ENCODE results near the gene QRICH1. TPM values are rescaled to one million over a fixed set of nuclear protein-coding genes. Genes with fewer than 3 reads are reported as not detected.

Gene QRICH1
- total RNA-seq, 1 experiment from 2014 or later: 151 TPM

DNA sequence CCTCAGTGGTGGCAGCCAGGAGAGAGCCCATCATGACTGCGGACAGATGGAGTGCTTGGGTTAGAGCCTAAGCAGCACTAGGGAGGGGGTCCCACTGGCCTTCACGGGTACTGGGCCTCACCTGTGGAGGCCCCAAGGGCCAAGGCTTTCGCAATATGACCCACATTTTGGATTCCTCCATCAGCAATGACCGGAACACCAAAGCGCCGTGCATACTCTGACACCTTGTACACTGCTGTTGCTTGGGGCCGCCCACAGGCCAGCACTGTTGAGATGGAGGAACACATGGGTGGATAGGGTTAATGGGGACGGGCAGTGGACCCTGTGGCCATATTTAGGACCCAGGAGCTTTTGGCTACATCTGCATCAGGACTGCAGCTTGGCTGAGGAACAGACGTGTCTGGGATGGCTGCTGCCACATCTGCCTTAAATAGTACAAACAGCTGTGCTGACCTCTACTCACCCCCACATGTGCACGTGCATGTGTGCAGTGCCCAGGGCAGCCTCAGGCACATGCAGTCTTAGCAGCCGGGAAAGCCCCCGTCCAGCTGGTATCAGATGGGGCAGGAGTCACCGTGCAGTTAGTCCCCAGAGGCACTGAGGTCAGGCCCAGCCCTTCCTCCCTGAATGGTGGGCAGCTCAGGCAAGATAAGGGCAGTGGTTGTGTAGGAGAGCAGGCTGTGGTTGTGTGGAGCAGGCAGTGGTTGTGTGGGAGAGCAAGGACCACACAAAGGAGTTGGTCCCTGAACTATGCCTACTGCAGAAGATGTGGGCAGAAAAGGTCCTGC lies 68.7 kb downstream of the QRICH1 start:
- H3K4me1 Mint-ChIP-seq: peaks cover 22 to 33% of the 10 kb centered on the region in 2 experiments
- Histone ChIP-seq H3K79me1 (ENCODE audit: insufficient read depth, low read depth, low read length, poor library complexity, severe bottlenecking) (no peaks in the 10 kb centered on the region), H3K18ac (ENCODE audit: insufficient read length, low read depth, low read length) (no peak overlapping the region), H4K5ac (ENCODE audit: insufficient read length, low read depth, low read length) (no peak overlapping the region), H3K14ac (ENCODE audit: insufficient read depth, low read length) (no peak overlapping the region), H2BK20ac (ENCODE audit: low read depth, low read length, poor library complexity, severe bottlenecking) (no peak overlapping the region), H2BK12ac (ENCODE audit: insufficient read length, low read depth, low read length) (no peak overlapping the region), H4K91ac (ENCODE audit: insufficient read length, low read depth, low read length) (no peak overlapping the region), H3K4me2 (ENCODE audit: insufficient read depth, insufficient read length, low read length) (no peak overlapping the region), H3K27me3 (ENCODE audit: insufficient read depth, low read length) (no peaks in the 10 kb centered on the region), H2BK15ac (ENCODE audit: low read depth, low read length) (no peak overlapping the region), H3K4me1 (ENCODE audit: insufficient read depth, low read length) (no peaks in the 10 kb centered on the region), H3K4ac (ENCODE audit: low read depth, low read length) (no peak overlapping the region), H3K79me2 (ENCODE audit: insufficient read depth, low read length) (no peaks in the 10 kb centered on the region), H2BK5ac (ENCODE audit: insufficient read length, low read length) (no peak overlapping the region), H4K8ac (replicated peaks; ENCODE audit: insufficient read length, low read depth, low read length) (no peak overlapping the region), H3K56ac (ENCODE audit: insufficient read length, low read depth, low read length) (no peak overlapping the region), H3K9ac (ENCODE audit: extremely low read depth, insufficient read length, low read length) (no peak overlapping the region), H2AK5ac (ENCODE audit: insufficient read length, low read length) (no peak overlapping the region), H3K9me3 (ENCODE audit: control insufficient read depth, low read depth, low read length) (no peaks in the 10 kb centered on the region), H4K20me1 (ENCODE audit: control insufficient read depth, insufficient read depth, insufficient read length) (peaks cover 7% of the 10 kb centered on the region), H3K23ac (ENCODE audit: insufficient read length, low read depth, low read length) (no peak overlapping the region), H3T11ph (ENCODE audit: low read length) (no peak overlapping the region), H2AFZ (ENCODE audit: low read length) (no peak overlapping the region), H3K23me2 (ENCODE audit: insufficient read length, low read depth, low read length, poor library complexity, severe bottlenecking) (peaks cover 17% of the 10 kb centered on the region), H2BK120ac (ENCODE audit: low read depth, low read length, poor library complexity, severe bottlenecking) (no peak overlapping the region), H3K27ac (ENCODE audit: insufficient read length, low read depth, low read length) (no peak overlapping the region)
- H3K9me3 Mint-ChIP-seq: no peaks in the 10 kb centered on the region
- H3K36me3 Mint-ChIP-seq (ENCODE audit: insufficient read depth in 1 of 3, low read depth in 3 of 3): peaks cover 56 to 72% (median 62%) of the 10 kb centered on the region in 3 experiments
- H3K27ac Mint-ChIP-seq: peak overlapping the region in 1 of 3 experiments; percentile 74; a peak in 2 of 7 replicates
- H3K27me3 Mint-ChIP-seq (ENCODE audit: low read depth): no peaks in the 10 kb centered on the region; the same call in none of the 2 replicates
- H3K4me3 Mint-ChIP-seq: no peak overlapping the region
- no peak for DNase-seq
- TF ChIP-seq, protein P1, sequence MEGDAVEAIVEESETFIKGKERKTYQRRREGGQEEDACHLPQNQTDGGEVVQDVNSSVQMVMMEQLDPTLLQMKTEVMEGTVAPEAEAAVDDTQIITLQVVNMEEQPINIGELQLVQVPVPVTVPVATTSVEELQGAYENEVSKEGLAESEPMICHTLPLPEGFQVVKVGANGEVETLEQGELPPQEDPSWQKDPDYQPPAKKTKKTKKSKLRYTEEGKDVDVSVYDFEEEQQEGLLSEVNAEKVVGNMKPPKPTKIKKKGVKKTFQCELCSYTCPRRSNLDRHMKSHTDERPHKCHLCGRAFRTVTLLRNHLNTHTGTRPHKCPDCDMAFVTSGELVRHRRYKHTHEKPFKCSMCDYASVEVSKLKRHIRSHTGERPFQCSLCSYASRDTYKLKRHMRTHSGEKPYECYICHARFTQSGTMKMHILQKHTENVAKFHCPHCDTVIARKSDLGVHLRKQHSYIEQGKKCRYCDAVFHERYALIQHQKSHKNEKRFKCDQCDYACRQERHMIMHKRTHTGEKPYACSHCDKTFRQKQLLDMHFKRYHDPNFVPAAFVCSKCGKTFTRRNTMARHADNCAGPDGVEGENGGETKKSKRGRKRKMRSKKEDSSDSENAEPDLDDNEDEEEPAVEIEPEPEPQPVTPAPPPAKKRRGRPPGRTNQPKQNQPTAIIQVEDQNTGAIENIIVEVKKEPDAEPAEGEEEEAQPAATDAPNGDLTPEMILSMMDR (conservative IDR thresholded peaks at IDR 0.05): no peak
- no CpG with 5 or more reads among the region's 13 CpGs for WGBS (ENCODE audit: extremely low coverage, insufficient read length, low lambda C conversion rate)
